Embryonic facial prominence (tissue), 1 donor: Measurements from ENCODE around the gene HSPA4L.

Experiments
- DNase-seq: peaks from one replicate; pipeline ENCODE4 v3.0.0-alpha.2; 2016; ENCODE audit errors: extremely low spot score

HSPA4L gene

DNA sequence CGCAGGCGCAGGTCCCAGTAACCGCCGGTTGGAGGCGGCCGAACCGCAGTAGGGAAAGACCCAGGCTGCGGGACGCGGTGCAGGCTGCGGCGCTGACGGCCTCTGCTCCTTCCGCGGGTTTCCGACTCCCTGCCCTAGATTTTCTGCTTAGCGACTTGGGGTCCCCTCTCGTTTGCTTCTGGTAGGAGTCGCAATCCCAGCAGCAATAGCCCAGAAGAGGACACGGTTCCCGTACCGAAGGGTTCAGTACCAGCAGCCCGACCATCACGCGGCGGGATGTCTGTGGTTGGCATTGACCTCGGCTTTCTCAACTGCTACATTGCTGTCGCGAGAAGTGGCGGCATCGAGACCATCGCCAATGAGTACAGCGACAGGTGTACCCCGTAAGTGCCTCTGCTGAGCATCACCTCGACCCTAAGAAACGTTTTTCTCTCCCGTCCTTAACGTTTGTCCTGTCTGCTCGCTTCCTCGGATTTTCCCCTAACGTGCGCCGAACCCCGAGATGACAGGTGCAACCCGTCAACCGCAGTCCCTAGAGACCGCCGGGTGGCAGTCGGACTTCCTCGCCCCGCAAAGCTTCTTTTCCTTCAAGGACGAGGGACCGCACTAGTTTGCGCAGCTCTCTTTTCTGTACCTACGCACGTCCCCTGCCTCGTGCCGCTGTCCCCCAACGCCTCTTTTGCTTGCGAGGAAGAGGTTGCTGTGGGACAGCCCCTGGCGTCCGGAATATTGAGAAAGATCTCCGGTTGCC lies at the start of gene HSPA4L:
HSPA4L (plus strand) TSS at position 48 of the 751 bp plus-strand sequence; CDS start at position 277, 229 bp downstream.
- no peak for DNase-seq

DNA sequence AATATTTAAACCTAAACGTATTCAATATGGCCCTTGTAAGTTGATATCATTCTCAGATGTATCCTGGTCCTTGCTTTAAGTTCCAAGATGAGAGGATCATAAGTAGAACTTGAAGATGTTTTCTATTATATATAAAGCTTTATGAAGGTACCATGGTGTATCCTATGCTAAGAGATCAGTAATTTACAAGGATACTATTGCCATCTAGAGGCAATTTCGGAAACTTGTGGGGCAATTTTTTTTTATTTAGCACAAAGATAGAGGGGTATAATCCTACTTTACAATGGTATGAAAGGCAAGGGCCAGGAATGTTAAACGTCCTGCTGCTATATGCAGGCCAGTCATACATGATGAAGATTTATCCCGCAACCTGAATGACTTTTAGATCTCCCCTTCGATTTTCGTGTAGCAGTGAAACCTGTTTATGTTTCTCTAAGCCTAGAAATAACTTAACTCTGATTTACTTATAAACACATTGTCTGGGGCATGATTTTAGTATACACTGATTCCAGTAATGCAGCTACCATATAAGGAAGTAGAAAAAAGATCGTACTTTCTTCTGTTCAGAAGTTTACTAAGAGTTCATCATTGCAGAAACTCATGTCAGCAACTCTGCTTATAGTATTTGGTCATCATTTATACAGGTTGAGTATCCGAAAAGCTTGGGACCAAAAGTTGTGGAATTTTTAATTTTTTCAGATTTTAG lies 49.3 kb upstream of the HSPA4L start:
- peak; percentile 58 for DNase-seq

- no peak for DNase-seq
Measured at GRCh38 chr4:127734976-127735375, 47.1 kb upstream of the HSPA4L start.

GRCh38 chr4:127737295-127737694 lies 44.8 kb upstream of the HSPA4L start:
- no peak for DNase-seq

GRCh38 chr4:127741247-127741646 lies 40.9 kb upstream of the HSPA4L start:
- DNase-seq: no peak

GRCh38 chr4:127747883-127748282 lies 34.2 kb upstream of the HSPA4L start:
- no peak for DNase-seq

DNA sequence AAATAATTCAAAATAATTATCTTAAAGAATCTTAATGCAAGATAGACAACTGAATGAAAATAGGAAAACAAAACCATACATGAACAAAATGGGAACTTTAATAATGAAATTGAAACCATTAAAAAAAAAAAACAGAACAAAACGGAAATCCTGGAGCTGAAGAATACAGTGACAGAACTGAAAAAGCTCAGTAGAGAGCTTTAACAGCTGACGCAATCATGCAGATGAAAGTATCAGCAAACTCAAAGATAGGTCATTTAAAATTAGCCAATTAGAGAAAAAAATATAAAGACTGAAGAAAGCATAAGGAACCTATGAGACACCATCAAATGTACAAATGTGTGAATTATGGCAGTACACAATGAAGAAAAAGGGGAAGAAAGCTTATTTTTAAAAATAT lies 33.2 kb upstream of the HSPA4L start:
- no peak for DNase-seq

DNA sequence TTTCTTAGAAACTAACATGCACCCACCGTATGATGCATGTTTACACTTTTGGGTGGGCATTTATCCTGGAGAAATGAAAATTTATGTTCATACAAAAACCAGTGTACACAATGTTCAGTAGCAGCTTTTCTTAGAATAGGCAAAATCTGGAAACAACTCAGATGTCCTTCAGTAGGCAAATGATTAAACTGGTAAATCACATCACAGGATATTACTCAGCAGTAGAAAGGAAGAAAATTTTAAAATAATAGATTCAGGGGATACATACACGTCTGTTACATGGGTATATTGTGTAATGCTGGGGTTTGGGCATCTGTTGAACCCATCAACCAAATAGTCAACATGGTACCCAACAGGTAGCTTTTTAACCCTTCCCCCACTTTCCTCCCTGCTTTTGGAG lies 25.2 kb upstream of the HSPA4L start:
- DNase-seq: no peak

DNA sequence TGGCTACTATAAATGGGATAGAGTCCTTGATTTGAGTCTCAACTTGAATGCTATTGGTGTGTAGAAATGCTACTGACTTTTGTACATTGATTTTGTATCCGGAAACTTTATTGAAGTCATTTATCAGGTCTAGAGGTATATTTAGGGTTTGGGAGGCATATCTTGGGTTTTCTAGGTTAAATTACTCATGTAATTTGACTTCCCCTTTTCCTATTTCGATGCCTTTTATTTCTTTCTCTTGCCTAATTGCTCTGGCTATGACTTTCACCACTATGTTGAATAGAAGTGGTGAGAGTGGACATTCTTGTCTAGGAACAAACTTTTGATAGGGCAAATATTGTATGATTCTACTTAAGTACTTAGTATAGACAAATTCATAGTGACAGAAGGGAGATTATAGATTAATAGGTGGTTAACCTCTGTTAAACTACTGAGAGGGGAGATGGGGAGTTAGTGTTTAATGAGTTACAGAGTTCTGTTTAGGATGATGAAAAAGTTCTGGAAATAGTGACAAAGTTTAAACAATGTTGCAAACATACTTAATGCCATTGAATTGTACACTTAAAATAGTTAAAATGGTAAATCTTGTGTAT lies 22.8 kb upstream of the HSPA4L start:
- DNase-seq: no peak

- DNase-seq: no peak
Measured at GRCh38 chr4:127759893-127760292, 22.2 kb upstream of the HSPA4L start.

DNA sequence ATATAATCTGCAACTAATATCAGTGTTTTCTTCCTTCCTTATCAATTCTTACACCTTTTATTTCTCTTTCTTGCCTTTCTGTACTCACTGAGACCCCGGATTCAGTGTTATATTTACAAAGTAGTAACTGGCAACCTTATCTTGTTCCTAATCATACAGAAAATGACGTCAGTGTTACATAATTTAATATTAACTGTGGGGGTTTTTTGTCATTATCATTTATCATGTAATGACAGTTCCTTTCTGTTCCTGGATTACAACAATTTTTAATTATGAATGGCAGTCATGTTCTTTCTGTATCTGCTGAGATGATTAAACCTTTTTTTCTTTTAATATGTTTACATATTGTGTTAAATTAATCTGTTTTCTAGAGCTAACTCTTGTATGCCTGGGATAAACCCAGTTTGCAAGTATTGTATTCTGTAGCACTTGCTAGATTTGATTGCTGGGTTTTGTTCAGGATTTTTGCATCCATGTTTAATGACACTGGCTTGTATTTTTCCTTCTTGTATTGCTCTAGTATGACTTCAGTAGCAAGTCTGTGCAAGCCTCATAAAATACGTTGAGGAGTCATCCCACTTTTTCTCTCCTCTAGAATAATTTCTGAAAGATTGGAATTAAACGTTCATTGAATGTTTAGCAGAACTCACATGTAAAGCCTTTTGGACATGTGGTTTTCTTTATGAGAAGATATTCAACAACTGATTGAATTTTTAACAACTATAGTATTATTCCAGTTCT lies 10.4 kb upstream of the HSPA4L start:
- DNase-seq: no peak

- no peak for DNase-seq
Measured at GRCh38 chr4:127772769-127773671, 9.1 kb upstream of the HSPA4L start.

- DNase-seq: no peak
Measured at GRCh38 chr4:127775843-127776242, 6.3 kb upstream of the HSPA4L start.

- no peak for DNase-seq
Measured at GRCh38 chr4:127776620-127777019, 5.5 kb upstream of the HSPA4L start.

DNA sequence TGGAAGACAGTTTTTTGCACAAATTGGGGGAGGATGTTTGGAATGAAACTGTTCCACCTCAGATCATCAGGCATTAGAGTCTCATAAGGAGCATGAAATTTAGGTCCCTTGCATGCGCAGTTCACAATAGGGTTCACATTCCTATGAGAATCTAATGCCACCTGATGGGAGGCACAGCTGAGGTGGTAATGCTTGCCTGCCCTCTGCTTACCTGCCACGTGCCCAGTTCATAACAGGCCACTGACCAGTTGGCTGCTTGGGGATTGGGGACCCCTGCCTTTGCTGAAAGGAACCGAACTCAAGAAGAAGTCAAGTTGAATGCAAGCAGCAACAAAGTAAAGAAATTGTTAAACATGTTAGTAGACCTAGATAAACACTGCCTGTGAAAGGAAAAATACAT lies 4.6 kb upstream of the HSPA4L start:
- DNase-seq: no peak

DNA sequence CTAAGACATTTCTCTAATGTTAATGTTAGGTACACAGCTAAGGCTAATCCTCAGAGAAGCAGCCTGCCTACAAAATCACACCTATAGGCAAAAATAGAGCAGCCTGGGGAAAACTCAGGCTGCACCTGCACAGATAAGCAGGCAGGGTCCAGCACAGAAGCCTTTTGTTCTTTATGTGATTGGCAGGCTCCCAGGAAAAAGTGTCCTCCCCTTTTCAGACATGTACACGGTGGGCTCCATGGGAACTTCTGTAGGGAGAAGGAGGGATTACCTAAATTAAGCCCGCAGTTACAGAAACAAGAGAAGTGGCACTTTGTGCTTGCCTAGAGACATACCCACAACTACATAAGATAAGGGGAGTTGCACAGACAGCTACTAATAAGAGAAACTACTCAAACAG lies 4.0 kb upstream of the HSPA4L start:
- no peak for DNase-seq

DNA sequence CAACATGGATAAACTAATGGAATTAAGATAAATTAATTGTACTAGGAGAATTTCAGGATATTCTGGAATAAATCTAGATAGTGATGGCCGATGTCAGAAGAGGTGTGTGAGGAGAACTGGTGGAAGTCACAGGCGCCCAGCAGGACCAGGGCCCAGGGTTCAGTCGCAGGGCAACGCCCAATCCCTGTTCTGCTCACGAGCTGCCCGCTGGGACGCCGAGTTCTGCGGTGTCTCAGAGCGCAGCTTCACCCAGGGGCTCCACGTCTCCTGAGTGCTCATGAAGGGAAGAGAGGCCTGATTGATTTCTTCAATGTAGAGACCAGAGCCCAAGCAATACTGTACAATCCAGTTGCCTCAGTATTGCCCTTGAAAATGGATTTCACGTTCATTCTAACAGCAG lies 1.5 kb upstream of the HSPA4L start:
- DNase-seq: no peak

- peak; percentile 9 for DNase-seq
Measured at GRCh38 chr4:127781300-127782024, 660 bp upstream of the HSPA4L start.

- peak; percentile 76 for DNase-seq
Measured at GRCh38 chr4:127782025-127782274, 172 bp upstream of the HSPA4L start.

DNA sequence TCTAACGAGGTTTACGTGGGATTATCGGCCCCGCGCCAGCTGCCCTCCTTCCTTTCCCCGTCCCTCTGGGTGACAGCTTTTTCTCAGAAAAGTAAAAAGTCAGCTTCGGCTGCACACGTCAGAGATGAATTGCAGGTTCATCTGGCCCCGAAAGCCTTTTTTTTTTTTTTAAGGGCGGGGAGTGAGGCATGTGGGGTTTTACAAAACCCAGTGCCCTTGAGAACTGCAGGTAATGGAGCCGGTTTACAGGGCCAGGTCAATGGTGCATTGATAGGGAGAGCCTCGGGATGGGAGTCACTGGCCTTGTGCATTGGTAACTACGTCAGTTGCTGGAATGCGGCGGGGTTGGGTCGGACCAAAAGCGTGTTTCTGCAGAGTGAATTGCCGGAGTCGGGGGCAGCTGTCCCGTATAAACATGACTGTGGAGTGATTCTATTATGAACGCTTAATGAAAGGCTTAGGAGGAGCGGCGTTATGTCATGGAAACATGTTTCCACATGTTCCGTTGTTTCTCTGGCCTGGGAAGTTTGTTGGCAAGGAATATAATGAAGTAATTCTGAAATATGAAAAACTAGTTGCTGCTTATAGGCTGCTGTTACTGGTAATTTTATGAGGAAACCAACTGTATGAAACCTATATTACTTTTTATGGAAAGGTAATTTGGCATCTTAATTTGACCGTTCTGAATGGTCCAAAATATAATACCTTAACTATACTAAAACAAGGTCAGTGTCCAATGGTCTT lies 1.1 kb downstream of the HSPA4L start:
- peak; percentile 86 for DNase-seq
